AG04450 (cell line): ENCODE measurements around the gene MEGF8. TPM values are rescaled to one million over a fixed set of nuclear protein-coding genes. Genes with fewer than 3 reads are reported as not detected.

Experiments used
- CTCF ChIA-PET: fragments of 300-600, 350-600 bp; formaldehyde crosslinking; extraction: SDS; loops from one replicate; lab custom pipeline; 2022; ENCODE audit warnings: antibody characterized with exemption, inconsistent platforms; lab: Charles Lee
- POLR2A ChIA-PET: fragments of 350-600 bp; formaldehyde crosslinking; extraction: SDS; loops from one replicate; lab custom pipeline; 2021; ENCODE audit warnings: antibody characterized with exemption, inconsistent platforms; lab: Yijun Ruan, JAX
- DNase-seq: peaks from one replicate; pipeline ENCODE4 v3.0.0-alpha.2; 2011; ENCODE audit warnings: low read depth, low spot score
- H3K27ac ChIP-seq: one replicate; pipeline ENCODE4 v1.5.1; 2012; ENCODE audit warnings: low read depth, low read length, control low read depth
- H3K27me3 ChIP-seq: one replicate; pipeline ENCODE4 v1.6.0; 2012; ENCODE audit warnings: low read length; ENCODE audit not compliant: control insufficient read depth, insufficient read depth
- H3K4me3 ChIP-seq: 2 replicates; pipeline ENCODE4 v1.5.1; 2011; ENCODE audit warnings: mild to moderate bottlenecking, low read depth, low read length, control low read depth
- H3K9me3 ChIP-seq: 2 replicates; pipeline ENCODE4 v1.5.1; 2012; ENCODE audit warnings: low read length; ENCODE audit not compliant: control insufficient read depth, insufficient read depth
- CTCF ChIP-seq: IDR thresholded peaks from 2 replicates; pipeline ENCODE4 v1.5.1; 2011; ENCODE audit warnings: low read depth, low read length, control low read depth, inconsistent platforms
- polyA plus RNA-seq: library from polyadenylated mRNA; depleted of rRNA; stranded (reverse); fragments of >200 nt; gene quantifications from 2 replicates; pipeline ENCODE4 v1.2.3, GENCODE V29; 2011

The MEGF8 gene
- polyA plus RNA-seq, 1 experiment: 10.6 TPM

DNA sequence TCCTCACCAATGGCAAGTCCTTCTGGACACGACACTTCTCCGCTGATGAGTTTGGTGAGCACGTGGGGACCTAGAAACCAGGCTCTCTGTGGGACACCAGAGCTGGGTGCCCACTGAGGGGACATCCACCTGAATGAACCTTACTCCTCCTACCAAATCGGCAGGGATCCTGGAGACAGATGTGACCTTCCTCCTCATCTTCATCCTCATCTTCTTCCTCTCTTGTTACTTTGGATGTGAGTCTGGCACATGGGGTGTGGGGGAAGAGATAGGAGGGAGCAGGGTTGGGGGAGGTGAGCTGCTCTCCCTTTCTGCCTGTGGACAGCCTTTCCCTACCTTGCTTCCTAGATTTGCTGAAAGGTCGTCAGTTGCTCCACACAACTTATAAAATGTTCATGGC is 10.4 kb upstream of the MEGF8 start:
- Histone ChIP-seq H3K4me3 (no peak overlapping the region), H3K27me3 (peaks cover 11% of the 10 kb centered on the region), H3K9me3 (no peaks in the 10 kb centered on the region; the same call in 1 of the 2 replicates), H3K27ac (no peak overlapping the region)
- ChIA-PET CTCF (no interaction called here), POLR2A (no interaction called here)
- no peak for DNase-seq
- TF ChIP-seq CTCF: no peak

DNA sequence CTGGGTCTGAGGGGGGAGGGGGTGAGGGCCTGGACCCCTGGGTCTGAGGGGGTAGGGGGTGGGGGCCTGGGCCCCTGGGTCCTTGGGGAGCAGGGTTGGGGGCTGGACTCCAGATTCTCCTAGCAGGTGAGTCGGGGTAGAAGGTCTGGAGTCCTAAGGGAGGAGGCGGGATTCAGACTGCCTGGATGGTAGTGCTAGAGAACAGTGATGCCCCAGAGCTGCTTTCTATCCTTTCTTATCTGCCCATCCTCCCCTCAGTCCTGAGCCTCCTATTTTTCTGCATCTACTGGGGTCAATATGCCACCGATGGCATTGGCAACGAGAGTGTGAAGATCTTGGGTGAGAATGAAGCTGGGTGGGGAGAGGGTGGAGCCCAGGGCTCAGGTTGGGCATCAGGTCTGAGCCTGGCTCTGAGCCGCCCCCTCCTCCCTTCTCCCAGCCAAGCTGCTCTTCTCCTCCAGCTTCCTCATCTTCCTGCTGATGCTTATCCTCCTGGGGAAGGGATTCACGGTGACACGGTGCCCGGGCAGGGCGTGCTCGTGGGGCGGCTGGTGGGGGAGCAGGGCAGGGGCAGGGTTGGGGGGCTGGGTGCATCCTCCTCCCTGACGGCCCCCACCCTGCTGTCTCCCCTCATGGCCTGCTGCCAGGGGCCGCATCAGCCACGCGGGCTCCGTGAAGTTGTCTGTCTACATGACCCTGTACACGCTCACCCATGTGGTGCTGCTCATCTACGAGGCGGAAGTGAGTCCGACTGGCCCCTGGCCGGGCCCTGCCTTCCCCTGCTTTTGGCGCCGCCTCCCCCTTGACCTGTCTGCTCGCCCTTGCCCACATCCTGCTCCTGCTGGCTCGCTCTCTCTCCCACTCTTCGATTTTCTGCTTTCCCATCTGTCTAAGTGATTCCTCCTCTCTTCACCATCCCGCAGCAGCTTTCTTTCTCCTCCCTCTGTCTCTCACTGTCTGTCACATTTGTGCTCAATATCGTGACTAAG is 8.9 kb upstream of the MEGF8 start:
- Histone ChIP-seq H3K27me3 (peaks cover 11% of the 10 kb centered on the region), H3K9me3 (no peaks in the 10 kb centered on the region; the same call in 1 of the 2 replicates), H3K4me3 (no peak overlapping the region), H3K27ac (no peak overlapping the region)
- ChIA-PET POLR2A (interaction anchor here (0.7 kb wide), 1 partner anchor 37 kb away, joined by 11 read pairs; no protein-coding TSS in a partner anchor), CTCF (no interaction called here)
- DNase-seq: no peak
- TF ChIP-seq CTCF: no peak

- CTCF ChIA-PET: no interaction called here
- no peak for TF ChIP-seq CTCF
- POLR2A ChIA-PET: no interaction called here
Measured at GRCh38 chr19:42317535-42317934, 7.9 kb upstream of the MEGF8 start.

GRCh38 chr19:42322305-42322704 is 3.1 kb upstream of the MEGF8 start:
- DNase-seq: no peak
- ChIA-PET POLR2A (no interaction called here), CTCF (interaction anchor here (0.6 to 2.6 kb wide), 3 partner anchors 22 to 213 kb away, joined by 3 to 16 read pairs (median 3); no protein-coding TSS in a partner anchor)

More at GRCh38 chr19:42317535-42317934, 7.9 kb upstream of the MEGF8 start:
- Histone ChIP-seq H3K4me3 (no peak overlapping the region), H3K9me3 (no peaks in the 10 kb centered on the region; the same call in 1 of the 2 replicates), H3K27ac (no peak overlapping the region), H3K27me3 (peaks cover 14% of the 10 kb centered on the region)
- no peak for DNase-seq

More at GRCh38 chr19:42322305-42322704, 3.1 kb upstream of the MEGF8 start:
- no peak for TF ChIP-seq CTCF
- Histone ChIP-seq H3K9me3 (no peaks in the 10 kb centered on the region; the same call in 1 of the 2 replicates), H3K4me3 (no peak overlapping the region), H3K27ac (no peak overlapping the region), H3K27me3 (peaks cover 21% of the 10 kb centered on the region)
